Tibial artery (tissue), 4 donors: ENCODE measurements around the gene IFT88.

Source experiments
- DNase-seq, 2 donors: peaks; one replicate each; pipeline ENCODE4 v3.0.0-alpha.2; 2019
- H3K27ac ChIP-seq, 2 donors: fragments of 200-600 bp; sonication (generic) in 1 of 2; 1 replicate in 1 of 2; 2 replicates in 1 of 2; pipeline ENCODE4 v1.5.1; 2018 to 2019; ENCODE audit warnings: mild to moderate bottlenecking in 1 of 2
- H3K27me3 ChIP-seq, 2 donors: fragments of 200-600 bp; sonication (generic) in 1 of 2; one replicate each; pipeline versions ENCODE4 v1.5.1 to v1.6.0; 2016 to 2019
- H3K36me3 ChIP-seq, 3 donors: fragments of 200-600 bp; sonication (generic) in 2 of 3; one replicate each; pipeline ENCODE4 v1.5.1; 2016 to 2019; ENCODE audit warnings: mild to moderate bottlenecking in 2 of 3
- H3K4me1 ChIP-seq, 4 donors: fragments of 200-600 bp; sonication (generic) in 2 of 4; 1 replicate in 3 of 4; 2 replicates in 1 of 4; pipeline ENCODE4 v1.5.1; 2016 to 2019
- H3K4me3 ChIP-seq, 2 donors: fragments of 200-600 bp; sonication (generic) in 1 of 2; 1 replicate in 1 of 2; 2 replicates in 1 of 2; pipeline ENCODE4 v1.5.1; 2018 to 2019; ENCODE audit warnings: mild to moderate bottlenecking in 2 of 2
- H3K9me3 ChIP-seq, 3 donors: fragments of 200-600 bp; sonication (generic) in 1 of 3; one replicate each; pipeline ENCODE4 v1.5.1; 2016 to 2019
- intact Hi-C: fragments of 100-400 bp; cut with DNase I; formaldehyde crosslinking; loops from one replicate; pipeline ENCODE4 v1.15.0; 2023; ENCODE audit warnings: low total_unique reads
- TF ChIP-seq, protein P1 (sequence below), 2 experiments: fragments of 200-600 bp in 1 of 2; fragments of 450-650 bp in 1 of 2; IDR thresholded peaks; one replicate each; pipeline ENCODE4 v1.5.1; 2017 to 2019; ENCODE audit warnings: antibody characterized with exemption in 2 of 2, mild to moderate bottlenecking in 1 of 2, moderate library complexity in 1 of 2

IFT88 gene

DNA sequence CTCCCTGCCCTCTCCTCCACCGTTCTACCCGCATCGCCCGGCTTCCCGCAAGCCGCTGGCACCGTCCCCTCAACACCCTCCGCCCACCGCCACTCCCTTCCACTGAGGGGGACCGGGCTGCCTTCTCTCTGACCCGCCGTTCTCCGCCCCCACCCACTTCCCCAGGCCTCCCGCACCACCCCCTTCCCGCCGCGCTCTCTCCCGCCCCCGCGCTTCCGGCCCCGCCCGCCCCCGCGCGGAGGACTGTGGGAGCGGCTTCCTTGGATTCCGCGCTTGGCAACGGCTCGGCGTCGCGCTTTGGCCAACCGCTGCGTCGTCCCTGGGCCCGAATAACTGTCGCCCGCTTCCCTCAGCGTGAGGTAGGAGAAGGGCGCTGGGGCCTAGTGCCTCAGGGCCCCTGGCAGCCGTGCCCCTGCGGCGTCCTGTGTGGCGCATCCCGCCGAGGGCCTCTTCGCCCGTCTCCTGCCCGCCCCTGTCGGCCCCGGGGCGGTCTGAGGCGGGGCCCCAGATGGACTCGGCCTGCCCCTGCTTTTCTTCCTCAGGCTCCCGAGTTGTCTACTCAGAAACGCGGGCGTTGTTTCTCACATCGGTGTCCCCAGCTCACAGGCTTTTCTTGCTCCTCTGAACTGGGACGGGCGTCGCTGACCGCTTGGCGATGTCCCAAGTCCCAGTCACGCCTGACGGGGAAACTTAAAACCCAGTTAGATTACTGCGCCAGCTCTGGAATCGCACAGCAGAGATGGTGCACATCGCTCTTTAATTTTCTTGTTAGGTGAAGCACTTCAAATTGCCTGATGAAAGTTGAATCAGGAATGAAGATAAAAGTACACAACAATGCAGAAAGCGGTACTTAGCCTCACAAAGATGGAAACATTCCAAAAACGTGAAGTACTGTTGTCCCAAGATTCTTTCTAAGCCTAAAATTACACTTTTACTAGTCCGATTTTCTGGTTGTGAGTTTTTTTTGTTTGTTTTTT, at the start of gene IFT88:
IFT88 (plus strand) TSS at position 260 of the 977 bp plus-strand sequence. CDS start 7,229 bp downstream, outside the sequence.
- TF ChIP-seq, protein P1, sequence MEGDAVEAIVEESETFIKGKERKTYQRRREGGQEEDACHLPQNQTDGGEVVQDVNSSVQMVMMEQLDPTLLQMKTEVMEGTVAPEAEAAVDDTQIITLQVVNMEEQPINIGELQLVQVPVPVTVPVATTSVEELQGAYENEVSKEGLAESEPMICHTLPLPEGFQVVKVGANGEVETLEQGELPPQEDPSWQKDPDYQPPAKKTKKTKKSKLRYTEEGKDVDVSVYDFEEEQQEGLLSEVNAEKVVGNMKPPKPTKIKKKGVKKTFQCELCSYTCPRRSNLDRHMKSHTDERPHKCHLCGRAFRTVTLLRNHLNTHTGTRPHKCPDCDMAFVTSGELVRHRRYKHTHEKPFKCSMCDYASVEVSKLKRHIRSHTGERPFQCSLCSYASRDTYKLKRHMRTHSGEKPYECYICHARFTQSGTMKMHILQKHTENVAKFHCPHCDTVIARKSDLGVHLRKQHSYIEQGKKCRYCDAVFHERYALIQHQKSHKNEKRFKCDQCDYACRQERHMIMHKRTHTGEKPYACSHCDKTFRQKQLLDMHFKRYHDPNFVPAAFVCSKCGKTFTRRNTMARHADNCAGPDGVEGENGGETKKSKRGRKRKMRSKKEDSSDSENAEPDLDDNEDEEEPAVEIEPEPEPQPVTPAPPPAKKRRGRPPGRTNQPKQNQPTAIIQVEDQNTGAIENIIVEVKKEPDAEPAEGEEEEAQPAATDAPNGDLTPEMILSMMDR (IDR thresholded peaks at IDR 0.05): no peak

DNA sequence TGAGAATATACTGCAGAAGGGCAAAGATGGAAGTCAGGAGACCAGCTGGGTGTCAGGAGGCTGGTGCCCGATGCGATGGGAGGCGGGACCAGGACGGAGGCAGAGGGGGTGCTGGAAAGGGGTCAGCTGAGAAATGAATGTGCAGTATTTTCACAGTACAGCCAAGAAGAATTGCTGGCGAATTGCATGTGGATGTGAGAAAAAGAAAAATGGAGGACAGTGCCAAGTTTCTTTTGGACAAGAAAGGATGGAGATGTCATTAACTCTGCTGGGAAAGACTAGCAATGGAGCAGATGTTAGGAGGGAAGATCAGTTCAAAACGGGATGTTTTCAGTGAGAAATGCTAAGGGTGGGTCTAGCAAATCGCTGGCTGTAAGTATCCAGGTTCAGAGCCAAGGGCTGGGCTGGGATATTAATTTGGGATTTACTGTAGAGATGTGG, 48.3 kb upstream of the IFT88 start:
- DNase-seq: no peak

More for the DNA sequence above, at the start of gene IFT88:
- peak within 1 kb of the TSS; percentile 89 to 93 for H3K27ac ChIP-seq
- H3K4me3 ChIP-seq: peak within 1 kb of the TSS; percentile 73 to 80
- peaks cover 0 to 6% (median 0%) of the 10 kb centered on the region in 3 donors for H3K9me3 ChIP-seq
- no peaks in the 10 kb centered on the region for H3K27me3 ChIP-seq
- DNase-seq: peak; percentile 85 to 94
- H3K36me3 ChIP-seq: peaks cover 0 to 2% (median 0%) of the 10 kb centered on the region in 3 donors
- intact Hi-C loops: loop anchor here (5.0 kb wide), 1 partner anchor 40 kb away; the partner anchor contains the start of gene CRYL1
- H3K4me1 ChIP-seq: peaks cover 0 to 17% (median 4%) of the 10 kb centered on the region in 4 donors

DNA sequence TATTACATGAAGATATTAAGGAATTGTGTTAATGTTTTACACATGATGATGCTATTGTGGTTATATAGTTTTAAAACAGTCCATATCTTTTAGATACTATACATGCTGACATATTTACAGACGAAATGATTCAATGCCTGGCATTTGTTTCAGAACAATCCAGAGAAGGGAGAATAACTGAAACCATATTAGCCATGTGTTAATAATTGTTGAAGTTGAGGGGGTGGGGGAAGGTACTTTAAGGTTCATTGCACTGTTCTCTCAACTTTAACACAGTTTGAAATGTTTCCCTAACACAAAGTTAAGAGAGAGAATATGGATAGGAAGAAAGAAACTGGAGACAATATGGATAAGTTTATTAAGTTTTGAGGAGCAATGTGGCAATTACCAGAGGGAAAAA, 47.1 kb upstream of the IFT88 start:
- intact Hi-C loops: no loop called here
- Histone ChIP-seq H3K27ac (no peak overlapping the region), H3K4me3 (no peak overlapping the region), H3K4me1 (peaks cover 0 to 7% (median 3%) of the 10 kb centered on the region in 4 donors), H3K36me3 (no peaks in the 10 kb centered on the region), H3K9me3 (no peaks in the 10 kb centered on the region), H3K27me3 (no peaks in the 10 kb centered on the region)
- DNase-seq: no peak
- TF ChIP-seq, protein P1 (IDR thresholded peaks at IDR 0.05): no peak

More for the DNA sequence above, 48.3 kb upstream of the IFT88 start:
- intact Hi-C loops: no loop called here
- TF ChIP-seq, protein P1 (IDR thresholded peaks at IDR 0.05): no peak
- no peaks in the 10 kb centered on the region for H3K9me3 ChIP-seq
- no peak overlapping the region for H3K27ac ChIP-seq
- H3K4me1 ChIP-seq: no peaks in the 10 kb centered on the region
- H3K27me3 ChIP-seq: no peaks in the 10 kb centered on the region
- H3K4me3 ChIP-seq: no peak overlapping the region
- no peaks in the 10 kb centered on the region for H3K36me3 ChIP-seq

GRCh38 chr13:20521364-20522115, 45.4 kb upstream of the IFT88 start:
- no peaks in the 10 kb centered on the region for H3K36me3 ChIP-seq
- no peak overlapping the region for H3K27ac ChIP-seq
- no peak overlapping the region for H3K4me3 ChIP-seq
- TF ChIP-seq, protein P1 (IDR thresholded peaks at IDR 0.05): no peak
- intact Hi-C loops: no loop called here
- H3K4me1 ChIP-seq: peaks cover 0 to 11% (median 4%) of the 10 kb centered on the region in 4 donors
- H3K9me3 ChIP-seq: no peaks in the 10 kb centered on the region
- no peaks in the 10 kb centered on the region for H3K27me3 ChIP-seq
- DNase-seq: no peak

DNA sequence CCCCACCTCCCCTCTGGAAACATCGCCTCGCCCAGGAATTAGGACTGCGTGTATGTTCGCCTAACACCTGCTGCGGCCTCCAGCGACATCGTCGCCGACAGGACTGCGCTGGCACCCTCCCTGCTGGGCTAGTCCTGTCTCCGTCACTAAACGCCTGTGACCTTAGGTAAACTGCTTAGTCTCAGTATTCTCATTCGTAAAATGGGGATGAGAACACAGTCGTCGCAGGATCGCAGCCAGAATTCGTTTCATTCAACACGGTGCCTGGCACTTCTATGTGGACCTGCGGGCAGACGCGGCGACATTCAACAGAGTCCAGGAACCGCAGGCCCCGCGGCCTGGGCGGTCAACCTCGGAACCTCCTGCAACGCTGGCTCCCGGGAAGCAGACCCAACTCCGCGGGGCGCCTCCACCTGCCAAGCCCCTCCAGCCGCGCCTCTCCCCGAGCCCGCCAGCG, 41.8 kb upstream of the IFT88 start:
- DNase-seq: peak in 1 of 2 donors; percentile 67
- Histone ChIP-seq H3K4me1 (peaks cover 0 to 17% (median 7%) of the 10 kb centered on the region in 4 donors), H3K36me3 (no peaks in the 10 kb centered on the region), H3K27me3 (peaks cover 0 to 3% of the 10 kb centered on the region in 2 donors), H3K4me3 (peak overlapping the region; percentile 92 to 97), H3K9me3 (no peaks in the 10 kb centered on the region), H3K27ac (peak overlapping the region; percentile 83 to 86)
- intact Hi-C loops: loop anchor here (5.0 kb wide), 1 partner anchor 42 kb away; the partner anchor contains the start of gene IFT88
- TF ChIP-seq, protein P1 (IDR thresholded peaks at IDR 0.05): no peak
